Liver (tissue), 3 donors: Measurements from ENCODE around the gene CABCOCO1.

ENCODE experiments used
- ATF3 ChIP-seq: IDR thresholded peaks from 2 replicates; pipeline ENCODE4 v1.6.1; 2016; ENCODE audit warnings: antibody characterized with exemption
- CTCF ChIP-seq: fragments of 150-350 bp; IDR thresholded peaks from 2 replicates; pipeline ENCODE4 v1.5.1; 2017; ENCODE audit warnings: improper control_type of control experiment, low read depth, low read length; ENCODE audit not compliant: missing input control
- EGR1 ChIP-seq, 2 donors: IDR thresholded peaks; 2 replicates each; pipeline ENCODE4 v1.6.1; 2016 to 2018; ENCODE audit warnings: antibody characterized with exemption in 2 of 2, low read depth in 2 of 2
- GABPA ChIP-seq, 2 donors: IDR thresholded peaks in 1 of 2; conservative IDR thresholded peaks in 1 of 2; 2 replicates each; pipeline ENCODE4 v1.6.1; 2016; ENCODE audit warnings: antibody characterized with exemption in 2 of 2, mild to moderate bottlenecking in 1 of 2, moderate library complexity in 1 of 2
- JUND ChIP-seq, 2 donors: IDR thresholded peaks; 2 replicates each; pipeline ENCODE4 v1.6.1; 2016; ENCODE audit warnings: antibody characterized with exemption in 2 of 2
- RAD21 ChIP-seq, 2 donors: IDR thresholded peaks; 2 replicates each; pipeline ENCODE4 v1.6.1; 2016; ENCODE audit warnings: antibody characterized with exemption in 2 of 2, mild to moderate bottlenecking in 2 of 2
- REST ChIP-seq: IDR thresholded peaks from 2 replicates; pipeline ENCODE4 v1.6.1; 2016; ENCODE audit warnings: antibody characterized with exemption, mild to moderate bottlenecking
- YY1 ChIP-seq: IDR thresholded peaks from 2 replicates; pipeline ENCODE4 v1.6.1; 2016; ENCODE audit warnings: antibody characterized with exemption, mild to moderate bottlenecking
- donor health status: healthy.
- donor health status: healthy.

- TF ChIP-seq CTCF = no peak
- no peak for TF ChIP-seq YY1
- TF ChIP-seq ATF3 = no peak
- TF ChIP-seq REST = no peak
- TF ChIP-seq JUND (IDR thresholded peaks at IDR 0.05) = no peak
- TF ChIP-seq GABPA (IDR thresholded peaks at IDR 0.05 in 1 of 2, conservative IDR thresholded peaks at IDR 0.05 in 1 of 2) = no peak
- no peak for TF ChIP-seq EGR1 (IDR thresholded peaks at IDR 0.05; ENCODE audit: low read depth in 2 of 2)
- TF ChIP-seq RAD21 (IDR thresholded peaks at IDR 0.05) = no peak
These were observed 2.3 kb downstream of the CABCOCO1 start for GRCh38 chr10:61664985-61665384.
